Measurements from ENCODE around the gene XAB2. TPM values are rescaled to one million over a fixed set of nuclear protein-coding genes. Genes with fewer than 3 reads are reported as not detected.

The XAB2 gene
- total RNA-seq, 1 donor from 2014 or later = 32.8 TPM

DNA sequence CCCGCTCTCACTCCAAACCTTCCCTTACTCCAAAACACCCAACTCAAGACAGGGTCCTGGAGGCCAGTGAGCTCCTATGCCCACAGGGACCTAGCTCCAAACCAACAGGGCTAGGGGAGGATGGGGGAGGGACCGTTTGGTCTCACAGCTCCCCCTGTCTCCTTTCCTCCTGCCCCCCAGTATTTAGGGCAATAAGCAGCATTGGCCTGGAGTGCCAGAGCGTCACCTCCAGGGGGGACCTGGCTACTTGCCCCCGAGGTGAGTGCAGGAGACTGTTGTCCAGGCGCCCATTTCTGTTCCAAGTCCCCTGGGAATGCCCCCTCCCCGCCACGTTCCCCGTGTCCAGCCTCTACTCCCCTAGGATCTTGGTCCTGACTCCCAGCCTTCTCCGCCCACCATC, 40.3 kb upstream of the XAB2 start:
- H3K36me3 Mint-ChIP-seq (ENCODE audit: unreplicated experiment) = peaks cover 9% of the 10 kb centered on the region
- peaks cover 14% of the 10 kb centered on the region for H3K27me3 Mint-ChIP-seq (ENCODE audit: unreplicated experiment)
- peaks cover 4% of the 10 kb centered on the region for H3K4me1 Mint-ChIP-seq (ENCODE audit: low read depth, unreplicated experiment)
- TF ChIP-seq CTCF (IDR thresholded peaks at IDR 0.05; ENCODE audit: partially characterized antibody, unreplicated experiment) = no peak
- no peak overlapping the region for H3K27ac Mint-ChIP-seq (ENCODE audit: unreplicated experiment)
- DNase-seq = no peak
- no peaks in the 10 kb centered on the region for H3K9me3 Mint-ChIP-seq (ENCODE audit: unreplicated experiment)
- H3K4me3 Mint-ChIP-seq (ENCODE audit: unreplicated experiment) = peak overlapping the region; percentile 80

GRCh38 chr19:7668842-7669241, 39.5 kb upstream of the XAB2 start, which contains the start of gene RETN:
TSS of gene RETN (plus strand) at chr19:7669049. CDS start at chr19:7669327, 278 bp downstream.
- Mint-ChIP-seq H3K36me3 (ENCODE audit: unreplicated experiment) (peaks cover under 1% of the 10 kb centered on the region), H3K27ac (ENCODE audit: unreplicated experiment) (no peak within 1 kb of the TSS), H3K4me1 (ENCODE audit: low read depth, unreplicated experiment) (peaks cover 4% of the 10 kb centered on the region), H3K9me3 (ENCODE audit: unreplicated experiment) (no peaks in the 10 kb centered on the region), H3K27me3 (ENCODE audit: unreplicated experiment) (peaks cover 14% of the 10 kb centered on the region), H3K4me3 (ENCODE audit: unreplicated experiment) (peak within 1 kb of the TSS; percentile 80)
- DNase-seq = no peak
- no peak for TF ChIP-seq CTCF (IDR thresholded peaks at IDR 0.05; ENCODE audit: partially characterized antibody, unreplicated experiment)

- H3K36me3 Mint-ChIP-seq (ENCODE audit: unreplicated experiment) = no peaks in the 10 kb centered on the region
- peaks cover 2% of the 10 kb centered on the region for H3K9me3 Mint-ChIP-seq (ENCODE audit: unreplicated experiment)
- H3K4me3 Mint-ChIP-seq (ENCODE audit: unreplicated experiment) = no peak overlapping the region
- TF ChIP-seq CTCF (IDR thresholded peaks at IDR 0.05; ENCODE audit: partially characterized antibody, unreplicated experiment) = no peak
- H3K27me3 Mint-ChIP-seq (ENCODE audit: unreplicated experiment) = peaks cover 8% of the 10 kb centered on the region
- H3K4me1 Mint-ChIP-seq (ENCODE audit: low read depth, unreplicated experiment) = peaks cover 4% of the 10 kb centered on the region
- no peak for DNase-seq
- no peak overlapping the region for H3K27ac Mint-ChIP-seq (ENCODE audit: unreplicated experiment)
Measured at GRCh38 chr19:7665076-7665475, 35.7 kb upstream of the XAB2 start.

DNA sequence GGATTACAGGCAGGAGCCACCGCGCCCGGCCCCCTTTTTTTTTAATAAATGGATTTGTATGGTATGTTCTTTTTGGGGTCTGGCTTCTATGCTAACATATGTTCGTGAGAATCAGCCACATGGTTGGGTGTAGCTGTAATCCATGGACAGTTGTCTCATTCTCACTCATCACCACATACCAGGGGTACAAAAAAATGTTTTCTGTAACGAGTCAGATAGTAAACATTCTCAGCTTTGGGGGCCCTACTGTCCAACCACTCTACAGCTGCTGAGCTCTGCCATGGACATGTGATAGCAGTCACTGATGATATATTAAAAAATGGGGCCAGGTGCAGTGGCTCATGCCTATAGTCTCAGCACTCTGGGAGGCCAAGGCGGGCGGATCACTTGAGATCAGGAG, 34.4 kb upstream of the XAB2 start:
- peaks cover 2% of the 10 kb centered on the region for H3K9me3 Mint-ChIP-seq (ENCODE audit: unreplicated experiment)
- no peaks in the 10 kb centered on the region for H3K4me1 Mint-ChIP-seq (ENCODE audit: low read depth, unreplicated experiment)
- H3K27ac Mint-ChIP-seq (ENCODE audit: unreplicated experiment) = no peak overlapping the region
- H3K4me3 Mint-ChIP-seq (ENCODE audit: unreplicated experiment) = no peak overlapping the region
- no peak for DNase-seq
- peaks cover 5% of the 10 kb centered on the region for H3K27me3 Mint-ChIP-seq (ENCODE audit: unreplicated experiment)
- no peak for TF ChIP-seq CTCF (IDR thresholded peaks at IDR 0.05; ENCODE audit: partially characterized antibody, unreplicated experiment)
- no peaks in the 10 kb centered on the region for H3K36me3 Mint-ChIP-seq (ENCODE audit: unreplicated experiment)

DNA sequence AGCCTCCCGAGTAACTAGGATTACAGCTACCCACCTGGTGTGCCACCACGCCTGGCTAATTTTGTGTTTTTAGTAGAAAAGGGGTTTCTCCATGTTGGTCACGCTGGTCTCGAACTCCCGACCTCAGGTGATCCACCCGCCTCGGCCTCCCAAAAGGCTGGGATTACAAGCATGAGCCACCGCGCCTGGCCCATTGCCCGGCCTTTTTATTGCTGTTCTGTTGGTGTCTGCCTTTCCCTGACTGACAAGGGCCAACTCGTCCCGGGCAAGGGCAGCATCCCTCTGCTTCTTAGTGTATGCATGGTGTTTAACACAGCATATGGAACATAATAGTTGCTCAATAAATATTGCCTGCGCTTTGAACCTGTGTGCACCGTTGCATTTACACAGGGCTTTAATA, 33.3 kb upstream of the XAB2 start:
- no peak overlapping the region for H3K4me3 Mint-ChIP-seq (ENCODE audit: unreplicated experiment)
- no peak overlapping the region for H3K27ac Mint-ChIP-seq (ENCODE audit: unreplicated experiment)
- peaks cover 5% of the 10 kb centered on the region for H3K27me3 Mint-ChIP-seq (ENCODE audit: unreplicated experiment)
- no peak for DNase-seq
- no peak for TF ChIP-seq CTCF (IDR thresholded peaks at IDR 0.05; ENCODE audit: partially characterized antibody, unreplicated experiment)
- no peaks in the 10 kb centered on the region for H3K36me3 Mint-ChIP-seq (ENCODE audit: unreplicated experiment)
- peaks cover 2% of the 10 kb centered on the region for H3K9me3 Mint-ChIP-seq (ENCODE audit: unreplicated experiment)
- H3K4me1 Mint-ChIP-seq (ENCODE audit: low read depth, unreplicated experiment) = no peaks in the 10 kb centered on the region
